ENCODE data around the gene HSBP1L1. TPM values are rescaled to one million over a fixed set of nuclear protein-coding genes. Genes with fewer than 3 reads are reported as not detected.

Gene HSBP1L1
- total RNA-seq, 1 experiment from 2014 or later = 49.4 TPM

- DNase-seq (ENCODE audit: unreplicated experiment) = no peak
- H3K27ac Mint-ChIP-seq (ENCODE audit: low read depth, unreplicated experiment) = no peak overlapping the region
- CTCF ChIA-PET = interaction anchor here (0.6 to 1.9 kb wide), 8 partner anchors 10 to 587 kb away, joined by 3 to 7 read pairs (median 3); partner anchors contain the start of gene SLC66A2
- no peaks in the 10 kb centered on the region for H3K9me3 Mint-ChIP-seq (ENCODE audit: unreplicated experiment)
- no peak overlapping the region for H3K4me3 Mint-ChIP-seq (ENCODE audit: unreplicated experiment)
- no peaks in the 10 kb centered on the region for H3K27me3 Mint-ChIP-seq (ENCODE audit: insufficient read depth, unreplicated experiment)
- intact Hi-C loops (cut with micrococcal nuclease) = no loop called here
- no peak for TF ChIP-seq CTCF (IDR thresholded peaks at IDR 0.05; ENCODE audit: unreplicated experiment)
- peaks cover 12% of the 10 kb centered on the region for H3K36me3 Mint-ChIP-seq (ENCODE audit: insufficient read depth, unreplicated experiment)
- BruUV-seq (replicated peaks) = no TSS peak
- POLR2A ChIA-PET = interaction anchor here (0.5 to 4.3 kb wide), 6 partner anchors 9 to 283 kb away, joined by 3 to 22 read pairs (median 6); partner anchors contain the start of gene SLC66A2
- peaks cover 24% of the 10 kb centered on the region for H3K4me1 Mint-ChIP-seq (ENCODE audit: insufficient read depth, unreplicated experiment)
Measured at GRCh38 chr18:79961527-79962291, 2.7 kb upstream of the HSBP1L1 start.

- Mint-ChIP-seq H3K4me1 (ENCODE audit: insufficient read depth, unreplicated experiment) (peaks cover 19% of the 10 kb centered on the region), H3K27me3 (ENCODE audit: insufficient read depth, unreplicated experiment) (no peaks in the 10 kb centered on the region), H3K4me3 (ENCODE audit: unreplicated experiment) (no peak overlapping the region), H3K9me3 (ENCODE audit: unreplicated experiment) (no peaks in the 10 kb centered on the region), H3K36me3 (ENCODE audit: insufficient read depth, unreplicated experiment) (peaks cover 18% of the 10 kb centered on the region), H3K27ac (ENCODE audit: low read depth, unreplicated experiment) (peak overlapping the region; percentile 18)
- DNase-seq (ENCODE audit: unreplicated experiment) = no peak
- BruUV-seq (replicated peaks) = no TSS peak
- no peak for TF ChIP-seq CTCF (IDR thresholded peaks at IDR 0.05; ENCODE audit: unreplicated experiment)
- ChIA-PET CTCF (interaction anchor here (0.7 to 1.9 kb wide), 5 partner anchors 10 to 588 kb away, joined by 3 to 7 read pairs (median 3); partner anchors contain the start of gene SLC66A2), POLR2A (interaction anchor here (0.5 to 4.3 kb wide), 4 partner anchors 11 to 284 kb away, joined by 3 to 22 read pairs (median 6); partner anchors contain the start of gene SLC66A2)
- intact Hi-C loops (cut with micrococcal nuclease) = no loop called here
Measured at GRCh38 chr18:79962311-79962710, 2.1 kb upstream of the HSBP1L1 start.

DNA sequence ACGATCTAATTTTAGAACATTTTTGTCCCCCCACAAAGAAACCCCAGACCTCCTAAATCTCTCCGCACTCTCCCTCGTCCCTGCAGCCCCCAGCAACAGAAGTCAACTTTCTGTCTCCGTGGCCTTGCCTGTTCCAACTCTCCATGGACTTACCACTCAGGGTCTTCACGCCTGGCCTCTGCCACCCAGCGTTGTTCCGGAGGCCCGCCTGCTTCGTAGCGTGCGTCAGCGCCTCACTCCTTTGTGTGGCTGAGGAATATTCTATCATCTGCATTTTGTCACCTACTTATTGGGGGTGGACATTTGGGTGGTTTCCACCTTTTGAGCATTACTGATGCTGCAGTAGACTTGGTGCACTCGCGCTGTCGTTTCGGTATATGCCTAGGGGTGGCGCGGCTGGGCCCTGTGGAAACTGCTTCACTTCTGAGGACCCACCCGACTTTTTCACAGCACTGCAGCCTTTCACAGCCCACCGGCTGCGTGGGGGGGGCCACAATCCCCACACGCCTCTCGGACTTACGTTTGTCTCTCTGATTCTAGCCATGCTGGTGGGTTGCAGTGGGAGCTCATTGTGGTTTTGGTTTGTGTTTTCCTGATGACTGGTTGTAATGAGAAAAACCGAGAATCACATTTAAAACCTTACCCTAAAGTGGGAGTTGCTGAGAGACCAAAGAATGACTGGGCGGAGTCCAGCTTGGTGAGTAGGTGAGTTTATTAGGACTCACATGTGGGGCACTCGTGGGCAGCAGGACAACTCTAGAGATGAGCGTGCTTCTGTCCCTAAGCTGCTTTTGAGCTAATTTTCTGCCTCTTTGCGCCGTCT, 1.4 kb upstream of the HSBP1L1 start:
- ChIA-PET CTCF (interaction anchor here (1.9 kb wide), 1 partner anchor 72 kb away, joined by 6 read pairs; no protein-coding TSS in a partner anchor), POLR2A (interaction anchor here (0.9 to 7.5 kb wide), 3 partner anchors 12 to 24 kb away, joined by 4 to 71 read pairs (median 22); partner anchors contain the start of genes SLC66A2 and TXNL4A)
- Mint-ChIP-seq H3K27me3 (ENCODE audit: insufficient read depth, unreplicated experiment) (no peaks in the 10 kb centered on the region), H3K36me3 (ENCODE audit: insufficient read depth, unreplicated experiment) (peaks cover 25% of the 10 kb centered on the region), H3K27ac (ENCODE audit: low read depth, unreplicated experiment) (peak overlapping the region; percentile 18), H3K4me1 (ENCODE audit: insufficient read depth, unreplicated experiment) (peaks cover 18% of the 10 kb centered on the region), H3K4me3 (ENCODE audit: unreplicated experiment) (peak overlapping the region; percentile 20), H3K9me3 (ENCODE audit: unreplicated experiment) (no peaks in the 10 kb centered on the region)
- no TSS peak for BruUV-seq (replicated peaks)
- intact Hi-C loops (cut with micrococcal nuclease) = no loop called here
- no peak for TF ChIP-seq CTCF (IDR thresholded peaks at IDR 0.05; ENCODE audit: unreplicated experiment)
- DNase-seq (ENCODE audit: unreplicated experiment) = no peak

All from MCF 10A (cell line).